SK-N-SH (cell line): ENCODE results near the gene WWC1.

Source experiments
- EP300 ChIP-seq, 2 experiments: IDR thresholded peaks; 2 replicates each; pipeline versions ENCODE4 v1.4.0 to v1.6.1; 2012; ENCODE audit warnings: borderline replicate concordance in 1 of 2, low read depth in 1 of 2, low read length in 1 of 2
- EZH2phosphoT487 ChIP-seq: fragments of 200-600 bp; sonication (generic); IDR thresholded peaks from 2 replicates; pipeline ENCODE4 v1.6.1; 2017; ENCODE audit warnings: low read depth, mixed run types, mild to moderate bottlenecking, antibody characterized with exemption, moderate library complexity, borderline replicate concordance
- MXI1 ChIP-seq: IDR thresholded peaks from 2 replicates; pipeline ENCODE4 v1.6.1; 2012; ENCODE audit warnings: mild to moderate bottlenecking, low read depth, low read length, improper control_type of control experiment
- NRF1 ChIP-seq: IDR thresholded peaks from 2 replicates; pipeline ENCODE4 v1.6.1; 2012; ENCODE audit warnings: low read depth, mild to moderate bottlenecking, low read length
- POLR2AphosphoS5 ChIP-seq: IDR thresholded peaks from 2 replicates; pipeline ENCODE4 v1.6.1; 2012; ENCODE audit warnings: low read depth, low read length
- TAF1 ChIP-seq: IDR thresholded peaks from 2 replicates; pipeline ENCODE4 v1.6.1; 2012; ENCODE audit warnings: low read depth, mild to moderate bottlenecking, low read length, moderate library complexity, borderline replicate concordance
- TCF12 ChIP-seq: IDR thresholded peaks from 2 replicates; pipeline ENCODE4 v1.4.0; 2012
- YY1 ChIP-seq: IDR thresholded peaks from 2 replicates; pipeline ENCODE4 v1.4.0; 2012; ENCODE audit warnings: low read depth, mild to moderate bottlenecking
- TF ChIP-seq, protein P1 (sequence below): IDR thresholded peaks from 2 replicates; pipeline ENCODE4 v1.4.0; 2012; ENCODE audit warnings: low read depth, borderline replicate concordance
- TF ChIP-seq, protein P2 (sequence below): IDR thresholded peaks from 2 replicates; pipeline ENCODE4 v1.6.1; 2012; ENCODE audit warnings: mild to moderate bottlenecking, low read depth, low read length, moderate library complexity
- TF ChIP-seq, protein P3 (sequence below): fragments of 200-600 bp; sonication (generic); IDR thresholded peaks from 2 replicates; pipeline ENCODE4 v1.6.1; 2017; ENCODE audit warnings: antibody characterized with exemption, mild to moderate bottlenecking, moderate library complexity

DNA sequence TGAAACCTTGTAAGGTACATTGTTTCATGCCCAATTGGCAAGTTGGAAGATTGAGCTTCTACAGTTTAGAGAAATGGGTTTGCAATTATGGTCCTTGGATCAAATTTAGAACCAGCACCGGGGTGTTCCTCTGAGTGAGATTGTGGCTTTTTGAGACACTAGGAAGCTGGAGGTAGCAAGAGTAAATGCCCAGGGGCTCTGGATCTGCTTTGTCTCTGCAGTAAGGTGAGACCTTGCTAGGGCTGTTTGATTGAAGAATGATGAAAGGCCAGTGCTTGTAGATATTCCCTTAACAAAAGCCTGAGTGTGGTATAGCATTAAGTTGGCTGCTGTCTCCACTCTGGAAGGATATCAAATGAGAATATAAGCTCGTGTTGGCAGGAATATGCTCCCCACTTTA, 36.0 kb downstream of the WWC1 start:
- TF ChIP-seq NRF1 (no peak), TAF1 (no peak), MXI1 (no peak), POLR2AphosphoS5 (no peak), TCF12 (no peak), EP300 (IDR thresholded peaks at IDR 0.05; ENCODE audit: borderline replicate concordance in 1 of 2, low read depth in 1 of 2, low read length in 1 of 2) (no peak), EZH2phosphoT487 (no peak), YY1 (no peak)
- TF ChIP-seq, protein P1, sequence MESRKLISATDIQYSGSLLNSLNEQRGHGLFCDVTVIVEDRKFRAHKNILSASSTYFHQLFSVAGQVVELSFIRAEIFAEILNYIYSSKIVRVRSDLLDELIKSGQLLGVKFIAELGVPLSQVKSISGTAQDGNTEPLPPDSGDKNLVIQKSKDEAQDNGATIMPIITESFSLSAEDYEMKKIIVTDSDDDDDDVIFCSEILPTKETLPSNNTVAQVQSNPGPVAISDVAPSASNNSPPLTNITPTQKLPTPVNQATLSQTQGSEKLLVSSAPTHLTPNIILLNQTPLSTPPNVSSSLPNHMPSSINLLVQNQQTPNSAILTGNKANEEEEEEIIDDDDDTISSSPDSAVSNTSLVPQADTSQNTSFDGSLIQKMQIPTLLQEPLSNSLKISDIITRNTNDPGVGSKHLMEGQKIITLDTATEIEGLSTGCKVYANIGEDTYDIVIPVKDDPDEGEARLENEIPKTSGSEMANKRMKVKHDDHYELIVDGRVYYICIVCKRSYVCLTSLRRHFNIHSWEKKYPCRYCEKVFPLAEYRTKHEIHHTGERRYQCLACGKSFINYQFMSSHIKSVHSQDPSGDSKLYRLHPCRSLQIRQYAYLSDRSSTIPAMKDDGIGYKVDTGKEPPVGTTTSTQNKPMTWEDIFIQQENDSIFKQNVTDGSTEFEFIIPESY, result no peak
- TF ChIP-seq, protein P2, sequence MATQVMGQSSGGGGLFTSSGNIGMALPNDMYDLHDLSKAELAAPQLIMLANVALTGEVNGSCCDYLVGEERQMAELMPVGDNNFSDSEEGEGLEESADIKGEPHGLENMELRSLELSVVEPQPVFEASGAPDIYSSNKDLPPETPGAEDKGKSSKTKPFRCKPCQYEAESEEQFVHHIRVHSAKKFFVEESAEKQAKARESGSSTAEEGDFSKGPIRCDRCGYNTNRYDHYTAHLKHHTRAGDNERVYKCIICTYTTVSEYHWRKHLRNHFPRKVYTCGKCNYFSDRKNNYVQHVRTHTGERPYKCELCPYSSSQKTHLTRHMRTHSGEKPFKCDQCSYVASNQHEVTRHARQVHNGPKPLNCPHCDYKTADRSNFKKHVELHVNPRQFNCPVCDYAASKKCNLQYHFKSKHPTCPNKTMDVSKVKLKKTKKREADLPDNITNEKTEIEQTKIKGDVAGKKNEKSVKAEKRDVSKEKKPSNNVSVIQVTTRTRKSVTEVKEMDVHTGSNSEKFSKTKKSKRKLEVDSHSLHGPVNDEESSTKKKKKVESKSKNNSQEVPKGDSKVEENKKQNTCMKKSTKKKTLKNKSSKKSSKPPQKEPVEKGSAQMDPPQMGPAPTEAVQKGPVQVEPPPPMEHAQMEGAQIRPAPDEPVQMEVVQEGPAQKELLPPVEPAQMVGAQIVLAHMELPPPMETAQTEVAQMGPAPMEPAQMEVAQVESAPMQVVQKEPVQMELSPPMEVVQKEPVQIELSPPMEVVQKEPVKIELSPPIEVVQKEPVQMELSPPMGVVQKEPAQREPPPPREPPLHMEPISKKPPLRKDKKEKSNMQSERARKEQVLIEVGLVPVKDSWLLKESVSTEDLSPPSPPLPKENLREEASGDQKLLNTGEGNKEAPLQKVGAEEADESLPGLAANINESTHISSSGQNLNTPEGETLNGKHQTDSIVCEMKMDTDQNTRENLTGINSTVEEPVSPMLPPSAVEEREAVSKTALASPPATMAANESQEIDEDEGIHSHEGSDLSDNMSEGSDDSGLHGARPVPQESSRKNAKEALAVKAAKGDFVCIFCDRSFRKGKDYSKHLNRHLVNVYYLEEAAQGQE, result no peak
- TF ChIP-seq, protein P3, sequence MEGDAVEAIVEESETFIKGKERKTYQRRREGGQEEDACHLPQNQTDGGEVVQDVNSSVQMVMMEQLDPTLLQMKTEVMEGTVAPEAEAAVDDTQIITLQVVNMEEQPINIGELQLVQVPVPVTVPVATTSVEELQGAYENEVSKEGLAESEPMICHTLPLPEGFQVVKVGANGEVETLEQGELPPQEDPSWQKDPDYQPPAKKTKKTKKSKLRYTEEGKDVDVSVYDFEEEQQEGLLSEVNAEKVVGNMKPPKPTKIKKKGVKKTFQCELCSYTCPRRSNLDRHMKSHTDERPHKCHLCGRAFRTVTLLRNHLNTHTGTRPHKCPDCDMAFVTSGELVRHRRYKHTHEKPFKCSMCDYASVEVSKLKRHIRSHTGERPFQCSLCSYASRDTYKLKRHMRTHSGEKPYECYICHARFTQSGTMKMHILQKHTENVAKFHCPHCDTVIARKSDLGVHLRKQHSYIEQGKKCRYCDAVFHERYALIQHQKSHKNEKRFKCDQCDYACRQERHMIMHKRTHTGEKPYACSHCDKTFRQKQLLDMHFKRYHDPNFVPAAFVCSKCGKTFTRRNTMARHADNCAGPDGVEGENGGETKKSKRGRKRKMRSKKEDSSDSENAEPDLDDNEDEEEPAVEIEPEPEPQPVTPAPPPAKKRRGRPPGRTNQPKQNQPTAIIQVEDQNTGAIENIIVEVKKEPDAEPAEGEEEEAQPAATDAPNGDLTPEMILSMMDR, result no peak
